GM20000 (cell line): Measurements from ENCODE around the gene ZNF473.
A peak's percentile ranks its signal among the peaks of the same experiment; 100 is the strongest.

Experiments used
- DNase-seq: peaks from one replicate; pipeline ENCODE4 v3.0.0; 2012; ENCODE audit warnings: low spot score
- CTCF ChIP-seq: IDR thresholded peaks from 2 replicates; pipeline ENCODE4 v1.5.1; 2012; ENCODE audit warnings: mild to moderate bottlenecking, control low read depth; ENCODE audit errors: extremely low read depth, missing control alignments

Gene ZNF473

DNA sequence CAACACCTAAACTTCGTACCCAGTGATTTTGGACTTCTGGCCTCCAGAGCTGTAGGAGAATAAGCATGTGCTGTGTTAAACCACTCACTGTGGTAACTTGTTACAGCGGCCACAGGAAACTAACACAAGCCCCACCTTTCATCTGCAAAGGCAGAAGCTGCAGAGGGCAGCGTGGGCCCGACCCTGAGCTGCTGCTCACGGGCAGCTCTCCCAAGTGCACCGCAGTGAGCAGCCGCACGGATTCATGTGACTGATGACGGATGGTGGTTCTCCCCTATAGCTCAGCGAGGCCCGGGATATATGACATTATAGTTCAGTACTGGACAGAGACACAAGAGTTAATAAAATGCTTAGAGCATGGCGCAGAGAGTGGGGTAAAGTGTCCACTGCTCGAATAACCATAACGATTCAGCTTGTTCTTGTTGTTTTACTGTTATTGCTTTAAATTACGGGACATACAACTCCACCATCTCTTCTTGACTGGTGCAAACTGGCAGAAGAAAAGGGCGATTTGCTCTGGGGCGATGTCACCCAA is 22.5 kb upstream of the ZNF473 start:
- no peak for DNase-seq
- no peak for TF ChIP-seq CTCF

- DNase-seq: peak; percentile 59
- TF ChIP-seq CTCF: no peak
Measured at GRCh38 chr19:50003810-50004419, 21.9 kb upstream of the ZNF473 start.

DNA sequence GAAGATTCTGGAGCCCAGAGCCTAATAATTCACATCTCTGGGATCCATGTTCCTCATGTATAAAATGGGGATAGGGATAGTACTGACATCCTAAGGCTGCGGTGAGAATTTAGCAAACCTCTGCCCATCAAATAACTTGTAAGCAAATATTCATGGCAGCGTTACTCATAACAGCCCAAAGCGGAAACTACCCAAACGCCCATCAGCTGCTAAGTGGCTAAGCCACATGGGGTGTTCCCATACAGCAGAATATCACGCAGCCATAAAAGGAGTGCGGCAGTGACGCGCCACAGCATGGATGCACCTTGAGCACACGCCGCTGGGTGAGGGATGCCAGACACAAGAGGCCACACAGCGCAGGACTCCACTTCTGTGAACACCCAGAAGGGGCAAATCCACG is 20.4 kb upstream of the ZNF473 start:
- DNase-seq: no peak
- TF ChIP-seq CTCF: no peak

DNA sequence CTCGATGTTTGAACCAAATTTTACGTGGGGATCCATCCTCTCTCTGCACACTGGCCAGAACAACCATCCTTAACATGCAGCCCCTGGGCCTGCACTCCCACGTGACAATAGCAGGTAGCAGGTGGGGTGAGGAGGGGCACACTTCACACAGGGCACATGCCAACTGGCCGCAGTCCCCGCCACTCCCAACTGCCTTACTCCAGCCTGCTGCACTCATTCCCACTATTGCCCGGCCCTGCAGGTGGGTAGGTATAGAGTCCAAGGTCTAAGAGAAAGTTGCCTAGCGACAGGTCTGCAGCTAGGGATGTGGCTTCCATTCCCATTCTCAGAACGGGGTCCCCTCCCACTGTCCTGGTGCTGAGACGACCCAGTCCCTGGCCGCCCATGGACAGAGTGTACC is 18.6 kb upstream of the ZNF473 start:
- TF ChIP-seq CTCF: no peak
- no peak for DNase-seq

DNA sequence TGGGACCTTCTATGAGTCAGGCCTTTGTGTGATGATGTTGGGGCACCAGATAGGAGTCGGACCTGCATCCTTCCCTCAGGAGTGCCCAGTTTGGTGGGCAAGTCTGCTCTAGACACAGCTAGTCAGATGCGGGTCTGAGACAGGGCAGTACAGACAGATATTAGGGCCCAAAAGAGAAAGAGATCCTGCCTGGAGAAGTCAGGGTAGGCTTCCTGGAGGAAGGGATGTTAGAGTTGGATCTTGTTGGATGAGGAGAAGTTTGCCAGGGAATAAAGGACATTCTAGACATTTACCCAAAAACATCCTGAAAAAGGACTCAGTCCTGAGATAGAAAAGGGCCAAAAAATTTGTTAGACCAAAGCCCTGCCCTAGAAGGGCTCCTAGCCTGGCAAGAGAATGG is 17.9 kb upstream of the ZNF473 start:
- no peak for DNase-seq
- no peak for TF ChIP-seq CTCF

- DNase-seq: no peak
- TF ChIP-seq CTCF: no peak
Measured at GRCh38 chr19:50008532-50008931, 17.3 kb upstream of the ZNF473 start.

GRCh38 chr19:50016225-50016807 is 9.5 kb upstream of the ZNF473 start:
- DNase-seq: no peak
- TF ChIP-seq CTCF: no peak
